Subcutaneous adipose tissue (tissue), 4 donors: ENCODE results near the gene PIK3R5. TPM values are rescaled to one million over a fixed set of nuclear protein-coding genes. Genes with fewer than 3 reads are reported as not detected.

Experiments
- CTCF ChIP-seq: fragments of 450-650 bp; IDR thresholded peaks from one replicate; pipeline ENCODE4 v1.5.1; 2016; ENCODE audit warnings: low read depth, mild to moderate bottlenecking, control low read depth, antibody characterized with exemption, moderate library complexity
- total RNA-seq, 4 donors: library from RNA; depleted of rRNA; stranded (reverse); fragments of >200 nt; gene quantifications; one replicate each; pipeline ENCODE4 v1.1.0, GENCODE V29; 2016

PIK3R5 gene
- total RNA-seq, 4 donors from 2014 or later: 12.2 to 56.9 (median 25.5) TPM

- TF ChIP-seq CTCF: no peak
These were observed 39.4 kb upstream of the PIK3R5 start for GRCh38 chr17:9004961-9005285.

- no peak for TF ChIP-seq CTCF
These were observed 38.8 kb upstream of the PIK3R5 start for GRCh38 chr17:9004132-9004960.

GRCh38 chr17:9003355-9004131 is 38.0 kb upstream of the PIK3R5 start:
- no peak for TF ChIP-seq CTCF

GRCh38 chr17:9002606-9003354 is 37.3 kb upstream of the PIK3R5 start:
- TF ChIP-seq CTCF: no peak

GRCh38 chr17:9002227-9002605 is 36.7 kb upstream of the PIK3R5 start:
- TF ChIP-seq CTCF: no peak

GRCh38 chr17:9001559-9001958 is 36.1 kb upstream of the PIK3R5 start:
- no peak for TF ChIP-seq CTCF

GRCh38 chr17:8997994-8998628 is 32.6 kb upstream of the PIK3R5 start:
- no peak for TF ChIP-seq CTCF
